Right lobe of liver (tissue), 4 donors: ENCODE data around the gene UAP1L1.

Source experiments
- POLR2A ChIP-seq: fragments of 450-650 bp; IDR thresholded peaks from one replicate; pipeline ENCODE4 v1.6.1; 2017; ENCODE audit warnings: antibody characterized with exemption, mild to moderate bottlenecking
- TF ChIP-seq, protein P1 (sequence below), 4 donors: fragments of 200-600 bp in 3 of 4; fragments of 450-650 bp in 1 of 4; IDR thresholded peaks; one replicate each; pipeline versions ENCODE4 v1.5.1 to v1.8.0; 2016 to 2022; ENCODE audit warnings: antibody characterized with exemption in 4 of 4, mild to moderate bottlenecking in 2 of 4
- donor health status: DM: no; HTN: no; CAD: no.
- donor health status: DM: no; HTN: no; CAD: no.
- donor health status: DM: no; HTN: yes; CAD: no.

DNA sequence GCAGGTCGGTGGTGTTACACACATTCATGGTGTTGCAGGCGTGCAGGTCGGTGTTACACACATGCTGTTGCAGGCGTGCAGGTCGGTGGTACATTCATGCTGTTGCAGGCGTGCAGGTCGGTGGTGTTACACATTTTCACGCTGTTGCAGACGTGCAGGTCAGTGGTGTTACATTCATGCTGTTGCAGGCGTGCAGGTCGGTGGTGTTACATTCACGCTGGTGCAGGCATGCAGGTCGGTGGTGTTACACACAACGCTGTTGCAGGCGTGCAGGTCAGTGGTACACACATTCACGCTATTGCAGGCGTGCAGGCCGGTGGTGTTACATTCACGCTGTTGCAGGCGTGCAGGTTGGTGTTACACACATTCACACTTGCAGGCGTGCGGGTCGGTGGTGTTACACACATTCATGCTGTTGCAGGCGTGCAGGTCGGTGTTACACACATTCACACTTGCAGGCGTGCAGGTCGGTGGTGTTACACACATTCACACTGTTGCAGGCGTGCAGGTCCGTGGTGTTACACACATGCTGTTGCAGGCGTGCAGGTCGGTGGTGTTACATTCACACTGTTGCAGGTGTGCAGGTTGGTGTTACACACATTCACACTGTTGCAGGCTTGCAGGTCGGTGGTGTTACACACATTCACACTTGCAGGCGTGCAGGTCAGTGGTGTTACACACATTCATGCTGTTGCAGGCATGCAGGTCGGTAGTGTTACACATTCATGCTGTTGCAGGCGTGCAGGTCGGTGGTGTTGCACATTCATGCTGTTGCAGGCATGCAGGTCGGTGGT lies 26.1 kb downstream of the UAP1L1 start:
- no peak for TF ChIP-seq POLR2A
- TF ChIP-seq, protein P1, sequence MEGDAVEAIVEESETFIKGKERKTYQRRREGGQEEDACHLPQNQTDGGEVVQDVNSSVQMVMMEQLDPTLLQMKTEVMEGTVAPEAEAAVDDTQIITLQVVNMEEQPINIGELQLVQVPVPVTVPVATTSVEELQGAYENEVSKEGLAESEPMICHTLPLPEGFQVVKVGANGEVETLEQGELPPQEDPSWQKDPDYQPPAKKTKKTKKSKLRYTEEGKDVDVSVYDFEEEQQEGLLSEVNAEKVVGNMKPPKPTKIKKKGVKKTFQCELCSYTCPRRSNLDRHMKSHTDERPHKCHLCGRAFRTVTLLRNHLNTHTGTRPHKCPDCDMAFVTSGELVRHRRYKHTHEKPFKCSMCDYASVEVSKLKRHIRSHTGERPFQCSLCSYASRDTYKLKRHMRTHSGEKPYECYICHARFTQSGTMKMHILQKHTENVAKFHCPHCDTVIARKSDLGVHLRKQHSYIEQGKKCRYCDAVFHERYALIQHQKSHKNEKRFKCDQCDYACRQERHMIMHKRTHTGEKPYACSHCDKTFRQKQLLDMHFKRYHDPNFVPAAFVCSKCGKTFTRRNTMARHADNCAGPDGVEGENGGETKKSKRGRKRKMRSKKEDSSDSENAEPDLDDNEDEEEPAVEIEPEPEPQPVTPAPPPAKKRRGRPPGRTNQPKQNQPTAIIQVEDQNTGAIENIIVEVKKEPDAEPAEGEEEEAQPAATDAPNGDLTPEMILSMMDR (IDR thresholded peaks at IDR 0.05) = no peak
